Measurements from ENCODE around the gene AMIGO2. TPM values are rescaled to one million over a fixed set of nuclear protein-coding genes. Genes with fewer than 3 reads are reported as not detected.

Gene AMIGO2
- total and polyA plus RNA-seq, 2 experiments from 2014 or later: 1.8 to 3.8 TPM

DNA sequence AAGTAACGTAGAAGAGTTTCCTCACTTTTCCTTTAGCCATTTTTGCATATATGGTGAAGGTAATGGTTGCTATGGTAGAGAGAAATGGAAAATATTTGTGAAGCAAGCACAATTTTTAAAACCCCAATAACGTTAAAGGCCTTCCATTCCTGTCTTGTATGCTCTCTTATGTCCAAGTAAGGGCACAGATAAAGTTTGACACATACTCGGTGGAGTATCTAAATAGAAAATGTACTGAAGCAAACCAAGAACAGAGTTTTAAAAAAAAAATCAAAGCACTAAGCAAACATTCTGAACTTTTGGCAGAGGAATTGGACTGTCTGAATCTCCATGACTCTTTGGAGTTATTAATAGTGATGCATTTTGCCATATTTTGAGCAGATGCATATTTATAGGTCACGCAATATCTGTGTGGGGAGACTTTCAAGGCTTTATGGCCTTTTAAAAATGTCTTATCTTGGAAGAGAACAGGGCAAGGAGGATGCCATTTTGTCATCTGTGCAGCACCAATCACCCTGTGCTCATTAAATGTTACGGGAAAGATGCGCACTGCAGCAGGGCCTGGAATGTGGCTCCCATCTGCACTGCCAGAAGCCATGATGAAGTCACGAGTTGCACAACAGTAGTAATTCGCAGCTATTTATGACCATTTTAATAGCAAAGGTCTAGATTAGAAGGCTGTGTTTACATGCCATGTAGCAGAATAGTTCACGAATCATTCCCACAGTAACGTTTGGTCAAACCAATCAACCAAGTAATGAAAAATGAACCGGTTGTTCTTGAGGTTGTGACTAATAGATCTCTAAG is 23.3 kb upstream of the AMIGO2 start:
- H3K27ac ChIP-seq (ENCODE audit: low read depth): no peak overlapping the region
- H3K36me3 Mint-ChIP-seq (ENCODE audit: low read depth): no peaks in the 10 kb centered on the region
- H3K27ac Mint-ChIP-seq: no peak overlapping the region
- H4K20me1 ChIP-seq (replicated peaks; ENCODE audit: insufficient read depth): no peaks in the 10 kb centered on the region
- H3K79me2 ChIP-seq (replicated peaks; ENCODE audit: insufficient read depth): no peaks in the 10 kb centered on the region
- no peak overlapping the region; the same call in 1 of the 2 replicates for H2AFZ ChIP-seq
- no peak overlapping the region for H3K4me3 ChIP-seq
- no peaks in the 10 kb centered on the region for H3K36me3 ChIP-seq (ENCODE audit: insufficient read depth)
- peaks cover 10% of the 10 kb centered on the region for H3K4me1 Mint-ChIP-seq
- no peaks in the 10 kb centered on the region for H3K4me1 ChIP-seq (ENCODE audit: insufficient read depth)
- H3K9me2 ChIP-seq (ENCODE audit: insufficient read depth): no peaks in the 10 kb centered on the region; the same call in 1 of the 2 replicates
- no peak overlapping the region for H3K4me3 Mint-ChIP-seq
- ATAC-seq: no peak
- peaks cover 4% of the 10 kb centered on the region for H3K27me3 Mint-ChIP-seq (ENCODE audit: insufficient read depth, low read depth, poor library complexity)
- H3F3A ChIP-seq (replicated peaks; ENCODE audit: low read depth): no peaks in the 10 kb centered on the region
- TF ChIP-seq ZNF331 (CRISPR knock-in tag; IDR thresholded peaks at IDR 0.05; ENCODE audit: low read depth) (no peak), CREB1 (CRISPR knock-in tag; IDR thresholded peaks at IDR 0.05; ENCODE audit: low read depth) (no peak), EZH2 (IDR thresholded peaks at IDR 0.05; ENCODE audit: low read depth, unreplicated experiment) (no peak), POLR2AphosphoS5 (IDR thresholded peaks at IDR 0.05; ENCODE audit: low read depth) (no peak), STAT1 (IDR thresholded peaks at IDR 0.05; ENCODE audit: unreplicated experiment) (no peak)
- TF ChIP-seq, protein P1, sequence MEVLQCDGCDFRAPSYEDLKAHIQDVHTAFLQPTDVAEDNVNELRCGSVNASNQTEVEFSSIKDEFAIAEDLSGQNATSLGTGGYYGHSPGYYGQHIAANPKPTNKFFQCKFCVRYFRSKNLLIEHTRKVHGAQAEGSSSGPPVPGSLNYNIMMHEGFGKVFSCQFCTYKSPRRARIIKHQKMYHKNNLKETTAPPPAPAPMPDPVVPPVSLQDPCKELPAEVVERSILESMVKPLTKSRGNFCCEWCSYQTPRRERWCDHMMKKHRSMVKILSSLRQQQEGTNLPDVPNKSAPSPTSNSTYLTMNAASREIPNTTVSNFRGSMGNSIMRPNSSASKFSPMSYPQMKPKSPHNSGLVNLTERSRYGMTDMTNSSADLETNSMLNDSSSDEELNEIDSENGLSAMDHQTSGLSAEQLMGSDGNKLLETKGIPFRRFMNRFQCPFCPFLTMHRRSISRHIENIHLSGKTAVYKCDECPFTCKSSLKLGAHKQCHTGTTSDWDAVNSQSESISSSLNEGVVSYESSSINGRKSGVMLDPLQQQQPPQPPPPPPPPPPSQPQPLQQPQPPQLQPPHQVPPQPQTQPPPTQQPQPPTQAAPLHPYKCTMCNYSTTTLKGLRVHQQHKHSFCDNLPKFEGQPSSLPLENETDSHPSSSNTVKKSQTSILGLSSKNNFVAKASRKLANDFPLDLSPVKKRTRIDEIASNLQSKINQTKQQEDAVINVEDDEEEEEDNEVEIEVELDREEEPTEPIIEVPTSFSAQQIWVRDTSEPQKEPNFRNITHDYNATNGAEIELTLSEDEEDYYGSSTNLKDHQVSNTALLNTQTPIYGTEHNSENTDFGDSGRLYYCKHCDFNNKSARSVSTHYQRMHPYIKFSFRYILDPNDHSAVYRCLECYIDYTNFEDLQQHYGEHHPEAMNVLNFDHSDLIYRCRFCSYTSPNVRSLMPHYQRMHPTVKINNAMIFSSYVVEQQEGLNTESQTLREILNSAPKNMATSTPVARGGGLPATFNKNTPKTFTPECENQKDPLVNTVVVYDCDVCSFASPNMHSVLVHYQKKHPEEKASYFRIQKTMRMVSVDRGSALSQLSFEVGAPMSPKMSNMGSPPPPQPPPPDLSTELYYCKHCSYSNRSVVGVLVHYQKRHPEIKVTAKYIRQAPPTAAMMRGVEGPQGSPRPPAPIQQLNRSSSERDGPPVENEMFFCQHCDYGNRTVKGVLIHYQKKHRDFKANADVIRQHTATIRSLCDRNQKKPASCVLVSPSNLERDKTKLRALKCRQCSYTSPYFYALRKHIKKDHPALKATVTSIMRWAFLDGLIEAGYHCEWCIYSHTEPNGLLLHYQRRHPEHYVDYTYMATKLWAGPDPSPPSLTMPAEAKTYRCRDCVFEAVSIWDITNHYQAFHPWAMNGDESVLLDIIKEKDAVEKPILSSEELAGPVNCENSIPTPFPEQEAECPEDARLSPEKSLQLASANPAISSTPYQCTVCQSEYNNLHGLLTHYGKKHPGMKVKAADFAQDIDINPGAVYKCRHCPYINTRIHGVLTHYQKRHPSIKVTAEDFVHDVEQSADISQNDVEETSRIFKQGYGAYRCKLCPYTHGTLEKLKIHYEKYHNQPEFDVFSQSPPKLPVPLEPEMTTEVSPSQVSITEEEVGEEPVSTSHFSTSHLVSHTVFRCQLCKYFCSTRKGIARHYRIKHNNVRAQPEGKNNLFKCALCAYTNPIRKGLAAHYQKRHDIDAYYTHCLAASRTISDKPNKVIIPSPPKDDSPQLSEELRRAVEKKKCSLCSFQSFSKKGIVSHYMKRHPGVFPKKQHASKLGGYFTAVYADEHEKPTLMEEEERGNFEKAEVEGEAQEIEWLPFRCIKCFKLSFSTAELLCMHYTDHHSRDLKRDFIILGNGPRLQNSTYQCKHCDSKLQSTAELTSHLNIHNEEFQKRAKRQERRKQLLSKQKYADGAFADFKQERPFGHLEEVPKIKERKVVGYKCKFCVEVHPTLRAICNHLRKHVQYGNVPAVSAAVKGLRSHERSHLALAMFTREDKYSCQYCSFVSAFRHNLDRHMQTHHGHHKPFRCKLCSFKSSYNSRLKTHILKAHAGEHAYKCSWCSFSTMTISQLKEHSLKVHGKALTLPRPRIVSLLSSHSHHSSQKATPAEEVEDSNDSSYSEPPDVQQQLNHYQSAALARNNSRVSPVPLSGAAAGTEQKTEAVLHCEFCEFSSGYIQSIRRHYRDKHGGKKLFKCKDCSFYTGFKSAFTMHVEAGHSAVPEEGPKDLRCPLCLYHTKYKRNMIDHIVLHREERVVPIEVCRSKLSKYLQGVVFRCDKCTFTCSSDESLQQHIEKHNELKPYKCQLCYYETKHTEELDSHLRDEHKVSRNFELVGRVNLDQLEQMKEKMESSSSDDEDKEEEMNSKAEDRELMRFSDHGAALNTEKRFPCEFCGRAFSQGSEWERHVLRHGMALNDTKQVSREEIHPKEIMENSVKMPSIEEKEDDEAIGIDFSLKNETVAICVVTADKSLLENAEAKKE (CRISPR knock-in tag; IDR thresholded peaks at IDR 0.05): no peak
- TF ChIP-seq, protein P2, sequence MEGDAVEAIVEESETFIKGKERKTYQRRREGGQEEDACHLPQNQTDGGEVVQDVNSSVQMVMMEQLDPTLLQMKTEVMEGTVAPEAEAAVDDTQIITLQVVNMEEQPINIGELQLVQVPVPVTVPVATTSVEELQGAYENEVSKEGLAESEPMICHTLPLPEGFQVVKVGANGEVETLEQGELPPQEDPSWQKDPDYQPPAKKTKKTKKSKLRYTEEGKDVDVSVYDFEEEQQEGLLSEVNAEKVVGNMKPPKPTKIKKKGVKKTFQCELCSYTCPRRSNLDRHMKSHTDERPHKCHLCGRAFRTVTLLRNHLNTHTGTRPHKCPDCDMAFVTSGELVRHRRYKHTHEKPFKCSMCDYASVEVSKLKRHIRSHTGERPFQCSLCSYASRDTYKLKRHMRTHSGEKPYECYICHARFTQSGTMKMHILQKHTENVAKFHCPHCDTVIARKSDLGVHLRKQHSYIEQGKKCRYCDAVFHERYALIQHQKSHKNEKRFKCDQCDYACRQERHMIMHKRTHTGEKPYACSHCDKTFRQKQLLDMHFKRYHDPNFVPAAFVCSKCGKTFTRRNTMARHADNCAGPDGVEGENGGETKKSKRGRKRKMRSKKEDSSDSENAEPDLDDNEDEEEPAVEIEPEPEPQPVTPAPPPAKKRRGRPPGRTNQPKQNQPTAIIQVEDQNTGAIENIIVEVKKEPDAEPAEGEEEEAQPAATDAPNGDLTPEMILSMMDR (conservative IDR thresholded peaks at IDR 0.05; ENCODE audit: low read depth in 2 of 2): no peak
- no peak for DNase-seq (ENCODE audit: low spot score)
- H3K4me2 ChIP-seq: no peak overlapping the region
- H3K9me3 Mint-ChIP-seq: no peaks in the 10 kb centered on the region
- H3K27me3 ChIP-seq (ENCODE audit: insufficient read depth): no peaks in the 10 kb centered on the region
